ENCODE data around the gene BARX1.

- TF ChIP-seq POLR2A (IDR thresholded peaks at IDR 0.05; ENCODE audit: low read depth, low read length) (no peak), SPI1 (IDR thresholded peaks at IDR 0.05; ENCODE audit: low read depth, low read length) (no peak)
Observed at GRCh38 chr9:93958819-93959682, 3.9 kb upstream of the BARX1 start.
